Activated CD8-positive, alpha-beta T cell treated with anti-CD3 and anti-CD28 coated beads for 36 hours (primary cell): ENCODE data around the gene LDHB. TPM values are rescaled to one million over a fixed set of nuclear protein-coding genes. Genes with fewer than 3 reads are reported as not detected.

Experiments
- ATAC-seq: fragments of 200-7000 bp; cut with Tn5 transposase; one replicate; pipeline ENCODE4 v1.10.0; 2021; ENCODE audit warnings: mild to moderate bottlenecking, moderate library complexity
- CTCF ChIA-PET: fragments of 350-600 bp; sonication (Branson Sonifier 250); formaldehyde crosslinking; loops from one replicate; lab custom pipeline; 2021; ENCODE audit warnings: antibody characterized with exemption; lab: Charles Lee
- POLR2A ChIA-PET: fragments of 350-600 bp; sonication (Branson Sonifier 250); formaldehyde crosslinking; loops from one replicate; lab custom pipeline; 2021; ENCODE audit warnings: antibody characterized with exemption; lab: Charles Lee
- DNase-seq: peaks from one replicate; pipeline ENCODE4 v3.0.0-alpha.2; 2020
- H3K27ac Mint-ChIP-seq: one replicate; pipeline ENCODE4 v1.8.0; 2021; ENCODE audit warnings: mild to moderate bottlenecking, mixed read lengths
- H3K27me3 Mint-ChIP-seq: one replicate; pipeline ENCODE4 v1.8.0; 2021; ENCODE audit warnings: mixed read lengths
- H3K36me3 Mint-ChIP-seq: one replicate; pipeline ENCODE4 v1.8.0; 2021; ENCODE audit warnings: low read depth, mixed read lengths
- H3K4me1 Mint-ChIP-seq: one replicate; pipeline ENCODE4 v1.8.0; 2021; ENCODE audit warnings: low read depth, mixed read lengths
- H3K4me3 Mint-ChIP-seq: one replicate; pipeline ENCODE4 v1.8.0; 2021; ENCODE audit warnings: mild to moderate bottlenecking, moderate library complexity, mixed read lengths
- H3K9me3 Mint-ChIP-seq: one replicate; pipeline ENCODE4 v1.8.0; 2021; ENCODE audit warnings: mixed read lengths
- intact Hi-C: fragments of 100-400 bp; cut with micrococcal nuclease; formaldehyde crosslinking; loops from one replicate; pipeline ENCODE4 v1.10.0; 2022
- total RNA-seq, 2 experiments: library from RNA; stranded (reverse); gene quantifications; one replicate each; pipeline ENCODE4 v1.2.3, GENCODE V29; 2021
- TF ChIP-seq, protein P1 (sequence below): fragments of 200-600 bp; IDR thresholded peaks from one replicate; pipeline ENCODE4 v1.8.0; 2022; ENCODE audit warnings: antibody characterized with exemption, mild to moderate bottlenecking

The LDHB gene
- total RNA-seq, 2 experiments from 2014 or later: 2,161 to 2,384 TPM

DNA sequence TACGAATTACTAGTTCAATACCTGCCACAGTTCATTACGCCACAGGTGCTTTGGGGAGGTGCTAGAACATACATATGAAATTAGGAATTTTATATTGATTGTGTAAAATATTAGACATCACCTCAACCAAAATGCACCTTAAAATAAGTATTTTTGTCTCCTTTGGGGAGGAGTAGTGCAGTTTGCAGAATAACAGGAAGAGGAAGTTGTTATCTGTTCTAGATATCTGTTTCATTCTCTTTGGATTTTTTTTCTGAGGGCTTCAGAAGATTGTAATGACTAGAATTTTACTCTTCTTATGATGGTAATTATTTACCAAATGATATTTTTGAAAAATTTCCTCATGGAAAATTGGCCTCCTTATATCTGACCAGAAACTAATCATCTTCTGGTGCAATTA is 43.1 kb downstream of the LDHB start:
- peak overlapping the region; percentile 13 for H3K4me3 Mint-ChIP-seq
- peaks cover 4% of the 10 kb centered on the region for H3K9me3 Mint-ChIP-seq
- no peak for DNase-seq
- peaks cover 47% of the 10 kb centered on the region for H3K4me1 Mint-ChIP-seq
- ChIA-PET CTCF (interaction anchor here (0.9 kb wide), 1 partner anchor 12 kb away, joined by 3 read pairs; no protein-coding TSS in a partner anchor), POLR2A (no interaction called here)
- intact Hi-C loops: loop anchor here (2.0 kb wide), 1 partner anchor 64 kb away; no protein-coding TSS in a partner anchor
- H3K36me3 Mint-ChIP-seq: peaks cover 10% of the 10 kb centered on the region
- TF ChIP-seq, protein P1, sequence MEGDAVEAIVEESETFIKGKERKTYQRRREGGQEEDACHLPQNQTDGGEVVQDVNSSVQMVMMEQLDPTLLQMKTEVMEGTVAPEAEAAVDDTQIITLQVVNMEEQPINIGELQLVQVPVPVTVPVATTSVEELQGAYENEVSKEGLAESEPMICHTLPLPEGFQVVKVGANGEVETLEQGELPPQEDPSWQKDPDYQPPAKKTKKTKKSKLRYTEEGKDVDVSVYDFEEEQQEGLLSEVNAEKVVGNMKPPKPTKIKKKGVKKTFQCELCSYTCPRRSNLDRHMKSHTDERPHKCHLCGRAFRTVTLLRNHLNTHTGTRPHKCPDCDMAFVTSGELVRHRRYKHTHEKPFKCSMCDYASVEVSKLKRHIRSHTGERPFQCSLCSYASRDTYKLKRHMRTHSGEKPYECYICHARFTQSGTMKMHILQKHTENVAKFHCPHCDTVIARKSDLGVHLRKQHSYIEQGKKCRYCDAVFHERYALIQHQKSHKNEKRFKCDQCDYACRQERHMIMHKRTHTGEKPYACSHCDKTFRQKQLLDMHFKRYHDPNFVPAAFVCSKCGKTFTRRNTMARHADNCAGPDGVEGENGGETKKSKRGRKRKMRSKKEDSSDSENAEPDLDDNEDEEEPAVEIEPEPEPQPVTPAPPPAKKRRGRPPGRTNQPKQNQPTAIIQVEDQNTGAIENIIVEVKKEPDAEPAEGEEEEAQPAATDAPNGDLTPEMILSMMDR: no peak
- peak overlapping the region; percentile 79 for H3K27ac Mint-ChIP-seq
- no peaks in the 10 kb centered on the region for H3K27me3 Mint-ChIP-seq
- ATAC-seq: no peak

DNA sequence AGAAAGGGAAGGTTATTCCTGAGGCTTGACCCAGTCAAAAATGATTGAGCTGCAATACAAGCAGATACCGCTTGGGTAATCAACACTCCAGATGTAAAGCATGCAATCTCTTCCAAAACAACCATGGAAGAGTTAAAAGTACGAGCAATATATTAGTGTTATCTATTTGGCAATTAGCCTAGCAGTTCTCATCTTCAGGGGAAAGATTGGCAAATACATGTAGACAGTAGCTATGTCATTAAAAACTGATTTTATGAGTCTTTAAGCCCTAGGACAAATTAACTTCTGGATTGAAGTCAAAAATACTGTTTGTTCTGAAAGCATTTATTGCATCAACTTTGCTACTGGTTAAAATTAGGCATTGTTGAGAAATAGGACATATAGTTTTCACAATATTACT is 43.7 kb downstream of the LDHB start:
- CTCF ChIA-PET: interaction anchor here (0.9 kb wide), 2 partner anchors 13 to 67 kb away, joined by 3 to 4 read pairs; no protein-coding TSS in a partner anchor

DNA sequence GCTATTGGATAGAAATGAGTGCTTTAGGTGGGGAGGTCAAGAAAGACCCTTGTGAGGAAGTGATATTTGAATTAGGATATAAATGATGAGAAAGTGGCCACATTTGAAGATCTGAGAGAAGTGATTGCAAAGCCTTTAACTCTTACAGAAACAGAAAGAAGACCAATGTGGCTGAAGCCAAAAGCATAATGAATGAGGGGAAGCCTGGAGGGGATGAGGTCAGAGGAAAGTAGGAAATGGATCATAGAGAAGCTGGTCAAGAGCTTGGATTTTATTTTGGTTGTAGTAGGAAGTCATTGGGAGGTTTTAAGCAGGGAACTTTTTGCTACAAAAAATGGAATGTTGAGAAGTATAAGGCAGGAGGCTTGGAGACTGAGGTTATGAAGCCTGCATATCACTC is 49.4 kb downstream of the LDHB start:
- no peak for ATAC-seq
- CTCF ChIA-PET: interaction anchor here (1.8 kb wide), 1 partner anchor 72 kb away, joined by 12 read pairs; no protein-coding TSS in a partner anchor
- intact Hi-C loops: no loop called here

More for the DNA sequence above, 43.7 kb downstream of the LDHB start:
- Mint-ChIP-seq H3K9me3 (peaks cover 4% of the 10 kb centered on the region), H3K27me3 (no peaks in the 10 kb centered on the region), H3K4me3 (no peak overlapping the region), H3K36me3 (peaks cover 10% of the 10 kb centered on the region), H3K27ac (peak overlapping the region; percentile 43), H3K4me1 (peaks cover 46% of the 10 kb centered on the region)
- DNase-seq (no peak), ATAC-seq (no peak)
- intact Hi-C loops: loop anchor here (2.0 kb wide), 1 partner anchor 65 kb away; no protein-coding TSS in a partner anchor
- POLR2A ChIA-PET: no interaction called here
- TF ChIP-seq, protein P1: no peak

DNA sequence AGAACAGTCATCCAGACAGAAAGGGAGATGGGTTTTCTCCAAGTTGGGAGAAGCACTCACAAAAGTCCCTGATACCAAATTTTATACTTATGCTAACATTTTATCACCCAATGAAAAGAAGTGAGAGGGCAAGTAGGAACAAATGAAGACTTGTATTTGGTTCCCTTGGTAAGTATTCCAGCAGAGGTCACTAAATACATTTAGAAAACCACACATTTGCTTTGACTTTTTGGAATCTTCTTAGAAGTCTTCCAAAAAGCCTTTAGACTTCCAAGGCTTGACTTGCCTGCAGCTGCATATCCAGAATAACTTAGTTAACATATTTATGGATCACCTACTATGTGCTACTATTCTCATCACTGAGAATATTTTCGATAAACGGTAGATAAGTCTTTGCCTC is 49.9 kb downstream of the LDHB start:
- no peaks in the 10 kb centered on the region for H3K4me1 Mint-ChIP-seq
- DNase-seq: no peak
- ChIA-PET CTCF (interaction anchor here (1.8 kb wide), 1 partner anchor 72 kb away, joined by 12 read pairs; no protein-coding TSS in a partner anchor), POLR2A (no interaction called here)
- intact Hi-C loops: loop anchor here (2.0 kb wide), 1 partner anchor 73 kb away; no protein-coding TSS in a partner anchor
- no peak for ATAC-seq
- H3K27me3 Mint-ChIP-seq: no peaks in the 10 kb centered on the region
- no peak overlapping the region for H3K4me3 Mint-ChIP-seq
- no peaks in the 10 kb centered on the region for H3K9me3 Mint-ChIP-seq
- no peak overlapping the region for H3K27ac Mint-ChIP-seq
- H3K36me3 Mint-ChIP-seq: no peaks in the 10 kb centered on the region
- TF ChIP-seq, protein P1: peak; percentile 29

More for the DNA sequence above, 49.4 kb downstream of the LDHB start:
- Mint-ChIP-seq H3K27me3 (no peaks in the 10 kb centered on the region), H3K27ac (no peak overlapping the region), H3K36me3 (no peaks in the 10 kb centered on the region), H3K4me1 (peaks cover 4% of the 10 kb centered on the region), H3K9me3 (no peaks in the 10 kb centered on the region), H3K4me3 (no peak overlapping the region)
- TF ChIP-seq, protein P1: no peak
- DNase-seq: no peak
- POLR2A ChIA-PET: no interaction called here

DNA sequence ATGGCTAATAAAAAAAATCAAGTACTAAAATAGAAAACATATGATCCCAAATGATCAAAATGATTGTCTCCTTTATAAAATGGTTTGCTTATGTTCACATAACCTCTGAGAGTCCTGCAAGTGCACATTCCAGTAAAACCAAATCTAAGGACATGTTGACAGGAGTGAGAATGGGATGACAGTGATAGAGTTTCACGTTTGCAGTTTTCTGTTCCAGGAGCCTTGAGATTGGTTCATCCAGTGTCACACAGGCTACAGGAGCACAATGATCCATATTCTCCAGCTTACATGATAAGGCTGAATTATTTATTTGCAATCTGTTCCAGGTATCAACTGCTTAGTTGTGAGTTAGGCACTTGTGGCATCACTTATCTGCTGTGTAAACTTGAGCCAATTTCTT is 51.5 kb downstream of the LDHB start:
- Mint-ChIP-seq H3K4me1 (no peaks in the 10 kb centered on the region), H3K9me3 (no peaks in the 10 kb centered on the region), H3K27ac (no peak overlapping the region), H3K4me3 (no peak overlapping the region), H3K36me3 (no peaks in the 10 kb centered on the region), H3K27me3 (no peaks in the 10 kb centered on the region)
- ATAC-seq (no peak), DNase-seq (no peak)
- intact Hi-C loops: loop anchor here (2.0 kb wide), 1 partner anchor 75 kb away; no protein-coding TSS in a partner anchor
- CTCF ChIA-PET: no interaction called here
- POLR2A ChIA-PET: no interaction called here
- TF ChIP-seq, protein P1: no peak
